Peyer's patch (tissue), 4 donors: Measurements from ENCODE around the gene SETD2. TPM values are rescaled to one million over a fixed set of nuclear protein-coding genes. Genes with fewer than 3 reads are reported as not detected.

Experiments used
- DNase-seq, 3 donors: peaks; one replicate each; pipeline ENCODE4 v3.0.0-alpha.2; 2017 to 2019
- H3K27ac ChIP-seq, 4 donors: fragments of 200-600 bp; sonication (generic); one replicate each; pipeline ENCODE4 v1.5.1; 2016 to 2019
- H3K27me3 ChIP-seq, 2 donors: fragments of 200-600 bp; sonication (generic); one replicate each; pipeline ENCODE4 v1.5.1; 2019
- H3K36me3 ChIP-seq, 3 donors: fragments of 200-600 bp; sonication (generic); one replicate each; pipeline ENCODE4 v1.5.1; 2016 to 2019
- H3K4me1 ChIP-seq, 4 donors: fragments of 200-600 bp; sonication (generic); one replicate each; pipeline ENCODE4 v1.5.1; 2016 to 2019
- H3K4me3 ChIP-seq, 4 donors: fragments of 200-600 bp; sonication (generic); 1 replicate in 3 of 4; 2 replicates in 1 of 4; pipeline ENCODE4 v1.5.1; 2016 to 2019; ENCODE audit warnings: mild to moderate bottlenecking in 1 of 4
- H3K9me3 ChIP-seq, 4 donors: fragments of 200-600 bp; sonication (generic); one replicate each; pipeline ENCODE4 v1.5.1; 2016 to 2019; ENCODE audit warnings: mild to moderate bottlenecking in 1 of 4
- CTCF ChIP-seq, 6 experiments: fragments of 450-650 bp in 4 of 6; fragments of 200-600 bp in 2 of 6; sonication (generic) in 1 of 6; IDR thresholded peaks; one replicate each; pipeline ENCODE4 v1.5.1; 2017 to 2019; ENCODE audit warnings: antibody characterized with exemption in 6 of 6, mild to moderate bottlenecking in 3 of 6, moderate library complexity in 1 of 6
- POLR2A ChIP-seq, 2 donors: fragments of 450-650 bp; IDR thresholded peaks; one replicate each; pipeline ENCODE4 v1.5.1; 2017; ENCODE audit warnings: antibody characterized with exemption in 2 of 2, mild to moderate bottlenecking in 2 of 2, moderate library complexity in 2 of 2
- total RNA-seq, 4 donors: library from RNA; depleted of rRNA; stranded (reverse); fragments of >200 nt; gene quantifications; one replicate each; pipeline ENCODE4 v1.1.0, GENCODE V29; 2016

SETD2 gene
- total RNA-seq, 4 donors from 2014 or later, result 75.8 to 173 (median 82.2) TPM

- H3K4me3 ChIP-seq, result no peak overlapping the region
- TF ChIP-seq CTCF (IDR thresholded peaks at IDR 0.05) (no peak), POLR2A (IDR thresholded peaks at IDR 0.05) (no peak)
- H3K36me3 ChIP-seq, result peaks cover 0 to 59% (median 0%) of the 10 kb centered on the region in 3 donors
- H3K4me1 ChIP-seq, result no peaks in the 10 kb centered on the region
- H3K27ac ChIP-seq, result no peak overlapping the region
- H3K9me3 ChIP-seq, result no peaks in the 10 kb centered on the region
- no peak for DNase-seq
- H3K27me3 ChIP-seq, result no peaks in the 10 kb centered on the region
Observed at GRCh38 chr3:47113669-47114365, 50.1 kb downstream of the SETD2 start.

GRCh38 chr3:47112997-47113396 lies 50.9 kb downstream of the SETD2 start:
- Histone ChIP-seq H3K27ac (no peak overlapping the region), H3K4me3 (no peak overlapping the region), H3K27me3 (no peaks in the 10 kb centered on the region), H3K4me1 (no peaks in the 10 kb centered on the region), H3K9me3 (no peaks in the 10 kb centered on the region), H3K36me3 (peaks cover 0 to 59% (median 0%) of the 10 kb centered on the region in 3 donors)
- TF ChIP-seq CTCF (IDR thresholded peaks at IDR 0.05) (no peak), POLR2A (IDR thresholded peaks at IDR 0.05) (no peak)
- no peak for DNase-seq

GRCh38 chr3:47109393-47109792 lies 54.5 kb downstream of the SETD2 start:
- Histone ChIP-seq H3K9me3 (no peaks in the 10 kb centered on the region), H3K4me3 (no peak overlapping the region), H3K4me1 (no peaks in the 10 kb centered on the region), H3K36me3 (peaks cover 0 to 54% (median 0%) of the 10 kb centered on the region in 3 donors), H3K27ac (no peak overlapping the region), H3K27me3 (no peaks in the 10 kb centered on the region)
- TF ChIP-seq CTCF (IDR thresholded peaks at IDR 0.05) (no peak), POLR2A (IDR thresholded peaks at IDR 0.05) (no peak)
- DNase-seq, result no peak

GRCh38 chr3:47108546-47108945 lies 55.4 kb downstream of the SETD2 start:
- Histone ChIP-seq H3K4me1 (no peaks in the 10 kb centered on the region), H3K36me3 (peaks cover 0 to 50% (median 0%) of the 10 kb centered on the region in 3 donors), H3K4me3 (no peak overlapping the region), H3K27me3 (no peaks in the 10 kb centered on the region), H3K27ac (no peak overlapping the region), H3K9me3 (no peaks in the 10 kb centered on the region)
- TF ChIP-seq CTCF (IDR thresholded peaks at IDR 0.05), result no peak
- no peak for TF ChIP-seq POLR2A (IDR thresholded peaks at IDR 0.05)
- no peak for DNase-seq

- H3K4me1 ChIP-seq, result no peaks in the 10 kb centered on the region
- no peak overlapping the region for H3K4me3 ChIP-seq
- H3K36me3 ChIP-seq, result peaks cover 0 to 57% (median 0%) of the 10 kb centered on the region in 3 donors
- H3K9me3 ChIP-seq, result no peaks in the 10 kb centered on the region
- H3K27me3 ChIP-seq, result no peaks in the 10 kb centered on the region
- DNase-seq, result no peak
- TF ChIP-seq POLR2A (IDR thresholded peaks at IDR 0.05) (no peak), CTCF (IDR thresholded peaks at IDR 0.05) (no peak)
- H3K27ac ChIP-seq, result no peak overlapping the region
Observed at GRCh38 chr3:47104259-47104658, 59.7 kb downstream of the SETD2 start.
